Spinal cord (tissue), 10 donors: ENCODE results near the gene HLA-DPB1. TPM values are rescaled to one million over a fixed set of nuclear protein-coding genes. Genes with fewer than 3 reads are reported as not detected.

Source experiments
- DNase-seq, 6 donors: peaks; one replicate each; pipeline versions ENCODE4 v3.0.0 to v3.0.0-alpha.2; 2013 to 2015; ENCODE audit warnings: low spot score in 6 of 6, low read depth in 4 of 6
- H3K27ac ChIP-seq: one replicate; pipeline ENCODE4 v1.5.1; 2013; ENCODE audit warnings: low read depth, low read length, control low read depth
- H3K27me3 ChIP-seq: one replicate; pipeline ENCODE4 v1.6.1; 2013; ENCODE audit warnings: low read length; ENCODE audit not compliant: control insufficient read depth, insufficient read depth
- H3K36me3 ChIP-seq: one replicate; pipeline ENCODE4 v1.6.1; 2013; ENCODE audit warnings: low read length; ENCODE audit not compliant: control insufficient read depth, insufficient read depth
- H3K4me1 ChIP-seq: one replicate; pipeline ENCODE4 v1.6.1; 2013; ENCODE audit warnings: low read length; ENCODE audit not compliant: control insufficient read depth, insufficient read depth
- H3K4me3 ChIP-seq: one replicate; pipeline ENCODE4 v1.5.1; 2013; ENCODE audit warnings: low read depth, low read length, control low read depth
- H3K9me3 ChIP-seq: one replicate; pipeline ENCODE4 v1.6.1; 2013; ENCODE audit warnings: low read length; ENCODE audit not compliant: control insufficient read depth, insufficient read depth
- WGBS: methylation state at CpG from one replicate; pipeline ENCODE4 v1.1.5; 2013; ENCODE audit warnings: missing lambda C conversion rate; ENCODE audit not compliant: insufficient coverage; 5-methylcytosine and 5-hydroxymethylcytosine counted together
- polyA plus RNA-seq, 2 donors: library from polyadenylated mRNA; unstranded; fragments of 120-200 nt; gene quantifications; one replicate each; pipeline ENCODE4 v1.2.1, GENCODE V29; 2013; ENCODE audit not compliant: insufficient read length in 2 of 2
- total RNA-seq, 2 donors: library from RNA; depleted of rRNA in 1 of 2; stranded (reverse); fragments of 120-200 nt in 1 of 2; fragments of >200 nt in 1 of 2; gene quantifications; one replicate each; pipeline versions ENCODE4 v1.2.3 to v1.2.4, GENCODE V29; 2013 to 2014
- donor health status: healthy.

The HLA-DPB1 gene
- total and polyA plus RNA-seq, 4 donors: 10.5 to 21.3 (median 13.4) TPM

- H3K4me1 ChIP-seq: no peaks in the 10 kb centered on the region
- no peak overlapping the region for H3K4me3 ChIP-seq
- H3K27me3 ChIP-seq: no peaks in the 10 kb centered on the region
- no peaks in the 10 kb centered on the region for H3K36me3 ChIP-seq
- WGBS: 74% methylated on average over 11 of the region's 20 CpGs
- H3K9me3 ChIP-seq: peaks cover 4% of the 10 kb centered on the region
- H3K27ac ChIP-seq: no peak overlapping the region
- DNase-seq: peak in 1 of 6 donors; percentile 4
Measured at GRCh38 chr6:33123732-33124524, 48.1 kb downstream of the HLA-DPB1 start.

- H3K4me3 ChIP-seq: no peak overlapping the region
Measured at GRCh38 chr6:33124525-33124901, 48.7 kb downstream of the HLA-DPB1 start.

GRCh38 chr6:33124947-33125346, 49.2 kb downstream of the HLA-DPB1 start:
- WGBS: 71% methylated on average over 1 of the region's 4 CpGs
- no peaks in the 10 kb centered on the region for H3K4me1 ChIP-seq
- H3K27ac ChIP-seq: no peak overlapping the region
- DNase-seq: no peak
- no peaks in the 10 kb centered on the region for H3K27me3 ChIP-seq
- H3K9me3 ChIP-seq: peaks cover 4% of the 10 kb centered on the region
- no peak overlapping the region for H3K4me3 ChIP-seq
- no peaks in the 10 kb centered on the region for H3K36me3 ChIP-seq

More at GRCh38 chr6:33124525-33124901, 48.7 kb downstream of the HLA-DPB1 start:
- H3K4me1 ChIP-seq: no peaks in the 10 kb centered on the region
- H3K9me3 ChIP-seq: peaks cover 4% of the 10 kb centered on the region
- H3K27ac ChIP-seq: no peak overlapping the region
- WGBS: no CpG with 5 or more reads among the region's 4 CpGs
- no peaks in the 10 kb centered on the region for H3K36me3 ChIP-seq
- DNase-seq: no peak
- H3K27me3 ChIP-seq: no peaks in the 10 kb centered on the region

GRCh38 chr6:33126101-33126714, 50.4 kb downstream of the HLA-DPB1 start:
- H3K9me3 ChIP-seq: peaks cover 4% of the 10 kb centered on the region
- peak in 1 of 6 donors; percentile 34 for DNase-seq
- H3K4me1 ChIP-seq: no peaks in the 10 kb centered on the region
- H3K27me3 ChIP-seq: no peaks in the 10 kb centered on the region
- H3K27ac ChIP-seq: no peak overlapping the region
- WGBS: 59% methylated on average over 4 of the region's 5 CpGs
- H3K4me3 ChIP-seq: no peak overlapping the region
- no peaks in the 10 kb centered on the region for H3K36me3 ChIP-seq

GRCh38 chr6:33128318-33128717, 52.5 kb downstream of the HLA-DPB1 start:
- no peak for DNase-seq
- WGBS: 90% methylated on average over 2 of the region's 3 CpGs
- Histone ChIP-seq H3K27me3 (no peaks in the 10 kb centered on the region), H3K27ac (no peak overlapping the region), H3K36me3 (no peaks in the 10 kb centered on the region), H3K4me1 (no peaks in the 10 kb centered on the region), H3K9me3 (peaks cover 4% of the 10 kb centered on the region), H3K4me3 (no peak overlapping the region)

GRCh38 chr6:33132081-33132524, 56.3 kb downstream of the HLA-DPB1 start:
- H3K27me3 ChIP-seq: no peaks in the 10 kb centered on the region
- H3K4me1 ChIP-seq: no peaks in the 10 kb centered on the region
- H3K4me3 ChIP-seq: no peak overlapping the region
- 80% methylated on average over 4 of the region's 8 CpGs for WGBS
- no peaks in the 10 kb centered on the region for H3K9me3 ChIP-seq
- no peak for DNase-seq
- no peaks in the 10 kb centered on the region for H3K36me3 ChIP-seq
- no peak overlapping the region for H3K27ac ChIP-seq

- Histone ChIP-seq H3K27ac (no peak overlapping the region), H3K27me3 (no peaks in the 10 kb centered on the region), H3K4me1 (no peaks in the 10 kb centered on the region), H3K36me3 (no peaks in the 10 kb centered on the region), H3K4me3 (no peak overlapping the region), H3K9me3 (no peaks in the 10 kb centered on the region)
- no peak for DNase-seq
- 29% methylated on average over 2 of the region's 4 CpGs for WGBS
Measured at GRCh38 chr6:33136310-33136900, 60.6 kb downstream of the HLA-DPB1 start.

Other genes with a start within 250 kb of the HLA-DPB1 start
- gene TAP2, start 237.3 kb upstream of the HLA-DPB1 start, total RNA-seq: 10 to 100 TPM; 10.2 to 19.0 TPM
- 10 to 100 TPM; 20.4 to 22.2 TPM for gene TAP2, start 237.3 kb upstream of the HLA-DPB1 start, polyA plus RNA-seq
- gene PSMB8, start 231.9 kb upstream of the HLA-DPB1 start, total RNA-seq: 10 to 100 TPM; 12.4 to 30.4 TPM
- 10 to 100 TPM; 12.5 to 14.0 TPM for gene PSMB8, start 231.9 kb upstream of the HLA-DPB1 start, polyA plus RNA-seq
- gene TAP1, start 222.3 kb upstream of the HLA-DPB1 start, total RNA-seq: 10 to 100 TPM; 15.3 to 20.0 TPM
- 10 to 100 TPM; 20.5 to 21.3 TPM for gene TAP1, start 222.3 kb upstream of the HLA-DPB1 start, polyA plus RNA-seq
- 1 to 10 TPM; 8.3 to 9.0 TPM for gene PSMB9, start 221.8 kb upstream of the HLA-DPB1 start, total RNA-seq
- 1 to 10 TPM; 6.1 to 9.0 TPM for gene PSMB9, start 221.8 kb upstream of the HLA-DPB1 start, polyA plus RNA-seq
- 10 to 100 TPM; 13.7 to 22.3 TPM for gene HLA-DMB, start 135.0 kb upstream of the HLA-DPB1 start, total RNA-seq
- 1 to 10 TPM; 4.7 to 7.0 TPM for gene HLA-DMB, start 135.0 kb upstream of the HLA-DPB1 start, polyA plus RNA-seq
- gene HLA-DMA, start 122.9 kb upstream of the HLA-DPB1 start, total RNA-seq: 10 to 100 TPM in 1 of 2 donors, 1 to 10 TPM in 1; 9.9 to 11.6 TPM
- 1 to 10 TPM; 3.1 to 4.9 TPM for gene HLA-DMA, start 122.9 kb upstream of the HLA-DPB1 start, polyA plus RNA-seq
- 100 to 1,000 TPM in 1 of 2 donors, 10 to 100 TPM in 1; 68.9 to 153 TPM for gene BRD2, start 107.4 kb upstream of the HLA-DPB1 start, total RNA-seq
- gene BRD2, start 107.4 kb upstream of the HLA-DPB1 start, polyA plus RNA-seq: 100 to 1,000 TPM; 285 to 286 TPM
- gene HLA-DOA, start 66.4 kb upstream of the HLA-DPB1 start, total RNA-seq: 1 to 10 TPM; 4.6 to 5.8 TPM
- gene HLA-DOA, start 66.4 kb upstream of the HLA-DPB1 start, polyA plus RNA-seq: 1 to 10 TPM; 1.4 to 1.8 TPM
- 10 to 100 TPM; 19.8 to 23.1 TPM for gene HLA-DPA1, start 2.3 kb upstream of the HLA-DPB1 start, total RNA-seq
- 10 to 100 TPM in 1 of 2 donors, 1 to 10 TPM in 1; 6.6 to 13.7 TPM for gene HLA-DPA1, start 2.3 kb upstream of the HLA-DPB1 start, polyA plus RNA-seq
- gene COL11A2, start 116.5 kb downstream of the HLA-DPB1 start, total RNA-seq: 1 to 10 TPM; 2.8 to 4.9 TPM
- 10 to 100 TPM; 10.4 to 12.6 TPM for gene COL11A2, start 116.5 kb downstream of the HLA-DPB1 start, polyA plus RNA-seq
- gene RXRB, start 124.7 kb downstream of the HLA-DPB1 start, total RNA-seq: 10 to 100 TPM; 19.2 to 32.3 TPM
- gene RXRB, start 124.7 kb downstream of the HLA-DPB1 start, polyA plus RNA-seq: 10 to 100 TPM; 61.6 to 79.0 TPM
- 10 to 100 TPM; 55.0 to 87.3 TPM for gene SLC39A7, start 124.9 kb downstream of the HLA-DPB1 start, total RNA-seq
- gene SLC39A7, start 124.9 kb downstream of the HLA-DPB1 start, polyA plus RNA-seq: 100 to 1,000 TPM in 1 of 2 donors, 10 to 100 TPM in 1; 86.7 to 103 TPM
- 10 to 100 TPM in 1 of 2 donors, 1 to 10 TPM in 1; 7.8 to 24.8 TPM for gene HSD17B8, start 128.7 kb downstream of the HLA-DPB1 start, total RNA-seq
- gene HSD17B8, start 128.7 kb downstream of the HLA-DPB1 start, polyA plus RNA-seq: 10 to 100 TPM in 1 of 2 donors, 1 to 10 TPM in 1; 8.5 to 10.5 TPM
- gene RING1, start 132.5 kb downstream of the HLA-DPB1 start, total RNA-seq: 10 to 100 TPM; 19.0 to 43.9 TPM
- gene RING1, start 132.5 kb downstream of the HLA-DPB1 start, polyA plus RNA-seq: 10 to 100 TPM; 63.3 to 71.0 TPM
- gene VPS52, start 195.9 kb downstream of the HLA-DPB1 start, total RNA-seq: 10 to 100 TPM; 35.4 to 49.3 TPM
- gene VPS52, start 195.9 kb downstream of the HLA-DPB1 start, polyA plus RNA-seq: 10 to 100 TPM; 69.2 to 87.3 TPM
- 1,000 to 10,000 TPM; 1,293 to 3,565 TPM for gene RPS18, start 196.1 kb downstream of the HLA-DPB1 start, total RNA-seq
- gene RPS18, start 196.1 kb downstream of the HLA-DPB1 start, polyA plus RNA-seq: 1,000 to 10,000 TPM; 1,607 to 1,704 TPM
- gene B3GALT4, start 201.1 kb downstream of the HLA-DPB1 start, total RNA-seq: 10 to 100 TPM in 1 of 2 donors, 1 to 10 TPM in 1; 5.8 to 12.9 TPM
- 1 to 10 TPM; 6.2 to 8.1 TPM for gene B3GALT4, start 201.1 kb downstream of the HLA-DPB1 start, polyA plus RNA-seq
- 10 to 100 TPM; 31.7 to 53.8 TPM for gene WDR46, start 213.2 kb downstream of the HLA-DPB1 start, total RNA-seq
- 10 to 100 TPM; 51.8 to 60.5 TPM for gene WDR46, start 213.2 kb downstream of the HLA-DPB1 start, polyA plus RNA-seq
- gene PFDN6, start 213.6 kb downstream of the HLA-DPB1 start, total RNA-seq: 10 to 100 TPM; 30.4 to 54.4 TPM
- gene PFDN6, start 213.6 kb downstream of the HLA-DPB1 start, polyA plus RNA-seq: 10 to 100 TPM; 78.5 to 80.2 TPM
- 10 to 100 TPM; 23.6 to 63.8 TPM for gene RGL2, start 223.0 kb downstream of the HLA-DPB1 start, total RNA-seq
- 100 to 1,000 TPM; 101 to 119 TPM for gene RGL2, start 223.0 kb downstream of the HLA-DPB1 start, polyA plus RNA-seq
- gene TAPBP, start 238.1 kb downstream of the HLA-DPB1 start, total RNA-seq: 10 to 100 TPM; 42.8 to 48.0 TPM
- 10 to 100 TPM; 41.3 to 49.2 TPM for gene TAPBP, start 238.1 kb downstream of the HLA-DPB1 start, polyA plus RNA-seq
- 10 to 100 TPM; 16.4 to 26.8 TPM for gene ZBTB22, start 241.8 kb downstream of the HLA-DPB1 start, total RNA-seq
- gene ZBTB22, start 241.8 kb downstream of the HLA-DPB1 start, polyA plus RNA-seq: 10 to 100 TPM; 25.3 to 25.4 TPM
- gene DAXX, start 247.0 kb downstream of the HLA-DPB1 start, total RNA-seq: 10 to 100 TPM; 18.0 to 35.5 TPM
- gene DAXX, start 247.0 kb downstream of the HLA-DPB1 start, polyA plus RNA-seq: 10 to 100 TPM; 50.8 to 51.9 TPM